Type B pancreatic cell (in vitro differentiated cells): ENCODE data around the gene HS3ST3B1. TPM values are rescaled to one million over a fixed set of nuclear protein-coding genes. Genes with fewer than 3 reads are reported as not detected.

Experiments used
- DNase-seq: peaks from one replicate; pipeline ENCODE4 v3.0.0; 2021; ENCODE audit warnings: mixed read lengths; ENCODE audit not compliant: unreplicated experiment; ENCODE audit errors: extremely low spot score
- H3K27ac Mint-ChIP-seq: 2 replicates; pipeline ENCODE4 v1.8.0; 2021; ENCODE audit warnings: mild to moderate bottlenecking, mixed read lengths
- H3K27me3 Mint-ChIP-seq: 2 replicates; pipeline ENCODE4 v1.8.0; 2021; ENCODE audit warnings: mixed read lengths
- H3K36me3 Mint-ChIP-seq: 2 replicates; pipeline ENCODE4 v1.8.0; 2021; ENCODE audit warnings: mixed read lengths
- H3K4me1 Mint-ChIP-seq: one replicate; pipeline ENCODE4 v1.8.0; 2021; ENCODE audit warnings: mixed read lengths; ENCODE audit not compliant: unreplicated experiment
- H3K4me3 Mint-ChIP-seq: 2 replicates; pipeline ENCODE4 v1.8.0; 2021; ENCODE audit warnings: mild to moderate bottlenecking, mixed read lengths
- H3K9me3 Mint-ChIP-seq: 2 replicates; pipeline ENCODE4 v1.8.0; 2021; ENCODE audit warnings: mixed read lengths
- total RNA-seq: library from RNA; stranded (reverse); gene quantifications from 2 replicates; pipeline ENCODE4 v1.2.1, GENCODE V29; 2021; ENCODE audit warnings: low replicate concordance
- TF ChIP-seq, protein P1 (sequence below): fragments of 200-600 bp; sonication (generic); conservative IDR thresholded peaks from 2 replicates; pipeline ENCODE4 v1.5.0; 2021; ENCODE audit warnings: antibody characterized with exemption, mild to moderate bottlenecking

The HS3ST3B1 gene
- total RNA-seq, 1 donor from 2014 or later: 12.9 TPM

DNA sequence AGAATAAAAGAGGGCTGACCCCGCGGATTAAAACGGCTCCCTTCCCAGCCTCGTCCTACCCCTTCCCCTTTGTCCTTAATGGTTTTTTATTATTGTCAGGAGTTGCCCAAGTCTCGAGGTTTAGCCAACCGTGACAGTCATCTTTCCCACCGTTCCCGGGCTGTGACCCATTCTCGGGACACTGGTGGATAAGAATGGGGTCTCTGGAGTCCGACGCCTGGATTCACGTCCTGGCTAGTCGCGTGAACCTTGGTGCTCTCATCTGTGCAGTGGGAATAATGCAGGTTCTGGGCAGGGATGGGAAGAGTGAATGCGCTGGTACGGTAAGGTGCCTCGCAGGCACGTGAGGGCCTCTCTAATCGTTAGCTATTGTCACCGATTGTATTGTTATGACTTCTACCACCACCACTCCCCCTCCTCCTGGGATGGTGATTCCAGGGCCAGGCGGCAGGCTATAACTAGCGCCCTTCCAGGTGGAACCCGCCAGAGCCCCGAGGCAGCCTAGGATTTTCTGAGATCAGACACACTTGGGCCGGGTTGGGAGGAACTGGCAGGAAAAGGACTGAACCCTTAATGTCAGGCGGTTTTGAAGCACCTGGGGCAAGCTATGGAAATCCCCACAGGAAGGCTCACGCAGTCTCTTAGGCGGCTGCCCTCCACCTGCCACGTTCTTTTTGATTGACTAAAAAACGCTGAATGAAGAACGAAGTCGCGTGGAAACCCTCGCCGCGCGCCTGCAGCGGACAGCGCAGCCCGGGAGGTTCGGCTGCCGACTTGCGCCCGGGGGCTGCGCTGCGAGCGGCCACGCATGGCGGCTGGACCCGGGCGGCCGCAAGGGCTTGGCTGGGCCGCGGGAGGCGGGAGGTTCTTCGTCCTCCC lies 2.7 kb downstream of the HS3ST3B1 start:
- peaks cover 49% of the 10 kb centered on the region for H3K4me1 Mint-ChIP-seq
- DNase-seq: peak; percentile 65
- no peaks in the 10 kb centered on the region for H3K9me3 Mint-ChIP-seq
- H3K27me3 Mint-ChIP-seq: peaks cover 73% of the 10 kb centered on the region
- peak overlapping the region; percentile 89 for H3K4me3 Mint-ChIP-seq
- peaks cover 3% of the 10 kb centered on the region for H3K36me3 Mint-ChIP-seq
- H3K27ac Mint-ChIP-seq: peak overlapping the region; percentile 81
- TF ChIP-seq, protein P1, sequence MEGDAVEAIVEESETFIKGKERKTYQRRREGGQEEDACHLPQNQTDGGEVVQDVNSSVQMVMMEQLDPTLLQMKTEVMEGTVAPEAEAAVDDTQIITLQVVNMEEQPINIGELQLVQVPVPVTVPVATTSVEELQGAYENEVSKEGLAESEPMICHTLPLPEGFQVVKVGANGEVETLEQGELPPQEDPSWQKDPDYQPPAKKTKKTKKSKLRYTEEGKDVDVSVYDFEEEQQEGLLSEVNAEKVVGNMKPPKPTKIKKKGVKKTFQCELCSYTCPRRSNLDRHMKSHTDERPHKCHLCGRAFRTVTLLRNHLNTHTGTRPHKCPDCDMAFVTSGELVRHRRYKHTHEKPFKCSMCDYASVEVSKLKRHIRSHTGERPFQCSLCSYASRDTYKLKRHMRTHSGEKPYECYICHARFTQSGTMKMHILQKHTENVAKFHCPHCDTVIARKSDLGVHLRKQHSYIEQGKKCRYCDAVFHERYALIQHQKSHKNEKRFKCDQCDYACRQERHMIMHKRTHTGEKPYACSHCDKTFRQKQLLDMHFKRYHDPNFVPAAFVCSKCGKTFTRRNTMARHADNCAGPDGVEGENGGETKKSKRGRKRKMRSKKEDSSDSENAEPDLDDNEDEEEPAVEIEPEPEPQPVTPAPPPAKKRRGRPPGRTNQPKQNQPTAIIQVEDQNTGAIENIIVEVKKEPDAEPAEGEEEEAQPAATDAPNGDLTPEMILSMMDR: no peak

DNA sequence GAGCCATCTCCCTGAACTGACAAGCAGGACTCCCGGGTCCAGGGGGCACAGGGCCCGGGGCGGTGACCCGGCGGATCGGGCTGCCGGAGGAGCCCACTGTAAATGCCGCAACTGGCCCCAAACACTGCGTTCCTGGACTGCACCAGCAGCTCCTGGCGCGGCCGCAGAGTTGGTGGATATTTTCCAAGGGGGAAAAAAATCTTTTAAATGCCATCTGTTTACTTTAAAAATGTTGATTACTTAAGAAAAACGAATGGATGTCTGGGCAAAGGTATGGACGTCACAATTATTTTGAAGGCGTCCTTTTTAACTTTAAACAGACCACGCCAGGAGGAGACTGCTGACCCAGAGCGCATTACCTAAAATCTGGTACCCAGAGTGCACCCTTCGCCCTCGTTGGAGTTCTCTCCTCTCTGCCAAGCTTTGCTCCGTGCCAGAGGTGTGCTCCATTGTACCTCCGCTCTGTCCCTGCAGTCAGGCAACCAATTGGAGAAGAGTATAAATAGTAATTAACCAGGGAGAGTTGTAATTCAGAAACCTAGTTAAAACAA lies 3.4 kb downstream of the HS3ST3B1 start:
- H3K27me3 Mint-ChIP-seq: peaks cover 69% of the 10 kb centered on the region
- peaks cover 3% of the 10 kb centered on the region for H3K36me3 Mint-ChIP-seq
- no peak for DNase-seq
- H3K27ac Mint-ChIP-seq: peak overlapping the region; percentile 6
- TF ChIP-seq, protein P1: no peak
- H3K4me3 Mint-ChIP-seq: peak overlapping the region; percentile 89
- H3K9me3 Mint-ChIP-seq: no peaks in the 10 kb centered on the region
- H3K4me1 Mint-ChIP-seq: peaks cover 47% of the 10 kb centered on the region

DNA sequence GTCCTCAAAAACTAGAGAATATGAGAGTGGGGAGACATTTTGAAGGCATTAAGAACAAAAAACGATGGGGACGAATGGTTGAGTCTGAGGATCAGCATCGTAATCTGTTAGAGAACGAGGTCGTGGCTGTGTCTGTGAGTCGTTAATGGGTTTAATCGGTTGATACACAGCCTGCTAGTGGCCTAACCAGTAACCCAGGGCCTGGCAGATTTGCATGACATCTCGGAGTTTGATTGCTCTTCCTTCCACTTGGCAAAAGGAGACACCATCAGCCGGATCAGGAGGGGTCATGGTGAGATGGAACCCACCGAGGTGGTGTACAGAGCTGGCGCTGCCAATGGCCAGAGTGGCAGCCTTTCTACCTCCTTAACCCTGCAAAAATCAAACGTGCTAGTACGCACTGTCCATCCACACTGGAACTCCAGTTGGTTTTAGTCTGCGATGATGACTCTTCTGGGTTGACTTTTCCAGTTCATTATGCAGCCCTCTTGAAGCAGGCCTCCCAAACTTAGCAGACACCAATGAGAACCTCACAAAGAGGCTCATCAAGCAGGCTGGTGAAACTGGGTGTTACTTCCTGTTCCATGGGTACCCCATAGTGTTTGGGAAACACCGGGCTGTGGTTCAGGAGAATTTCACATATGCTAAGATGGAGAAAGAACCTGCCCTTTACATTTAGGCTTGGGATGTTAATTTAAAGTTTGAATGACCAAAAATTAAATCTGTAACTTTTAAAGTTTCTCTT lies 4.1 kb downstream of the HS3ST3B1 start:
- peak overlapping the region; percentile 89 for H3K4me3 Mint-ChIP-seq
- H3K4me1 Mint-ChIP-seq: peaks cover 46% of the 10 kb centered on the region
- no peaks in the 10 kb centered on the region for H3K9me3 Mint-ChIP-seq
- peak overlapping the region; percentile 6 for H3K27ac Mint-ChIP-seq
- H3K36me3 Mint-ChIP-seq: peaks cover 3% of the 10 kb centered on the region
- peaks cover 64% of the 10 kb centered on the region for H3K27me3 Mint-ChIP-seq
- TF ChIP-seq, protein P1: no peak
- DNase-seq: no peak

DNA sequence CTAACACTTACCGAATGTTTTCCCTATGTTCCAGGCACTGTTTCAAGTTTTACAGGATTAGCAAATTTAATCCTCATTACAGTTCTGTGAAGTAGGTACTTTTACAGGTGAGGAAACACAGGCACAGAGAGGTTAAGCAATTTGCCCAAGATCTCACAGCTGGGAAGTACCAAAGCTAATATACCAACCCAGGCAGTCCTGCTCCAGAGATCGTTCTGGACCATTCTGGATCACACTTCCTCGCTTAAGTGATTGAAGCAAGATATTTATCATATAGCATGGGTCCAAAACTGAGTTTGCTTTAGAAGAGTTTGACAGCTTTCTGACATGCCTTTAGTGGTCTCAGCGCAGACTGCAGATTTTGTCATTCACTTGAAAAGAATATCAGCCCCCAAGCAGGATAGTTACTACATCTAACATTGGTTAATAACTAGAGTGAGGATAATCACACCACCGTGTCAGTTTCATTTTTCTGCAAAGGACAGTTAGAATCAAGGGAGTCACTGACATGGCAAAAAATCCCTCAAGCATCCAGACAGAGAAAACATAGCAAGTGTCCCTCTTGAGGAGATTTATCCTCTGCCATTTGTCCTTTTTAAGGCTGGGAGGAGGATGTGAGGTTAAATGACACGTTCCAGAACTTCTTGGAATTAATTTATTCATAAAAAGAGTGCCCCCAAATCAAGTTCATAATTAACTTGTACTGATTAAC lies 5.1 kb downstream of the HS3ST3B1 start:
- no peaks in the 10 kb centered on the region for H3K9me3 Mint-ChIP-seq
- no peak for DNase-seq
- H3K27ac Mint-ChIP-seq: no peak overlapping the region
- peaks cover 4% of the 10 kb centered on the region for H3K36me3 Mint-ChIP-seq
- H3K4me3 Mint-ChIP-seq: no peak overlapping the region
- peaks cover 62% of the 10 kb centered on the region for H3K27me3 Mint-ChIP-seq
- peaks cover 46% of the 10 kb centered on the region for H3K4me1 Mint-ChIP-seq
- TF ChIP-seq, protein P1: peak; percentile 19

DNA sequence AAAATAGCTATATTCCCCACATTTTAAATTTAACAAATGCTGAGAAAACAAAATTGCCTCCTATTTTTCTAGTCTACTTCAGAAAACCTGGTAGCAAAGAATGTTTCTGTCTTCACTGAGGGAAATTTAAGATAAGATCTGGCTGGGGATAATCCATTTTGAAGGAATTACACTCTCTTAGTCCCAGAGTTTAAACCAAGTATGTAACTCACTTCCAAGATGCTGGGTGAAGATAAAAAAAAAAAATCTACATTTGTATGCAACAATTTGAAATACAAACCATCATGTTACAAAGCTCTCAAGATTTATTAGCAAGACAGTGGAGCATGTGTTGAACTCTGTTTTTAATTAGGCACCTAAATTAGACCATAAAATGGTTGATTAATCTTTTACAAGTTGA lies 5.7 kb downstream of the HS3ST3B1 start:
- H3K4me3 Mint-ChIP-seq: no peak overlapping the region
- TF ChIP-seq, protein P1: no peak
- no peak for DNase-seq
- H3K4me1 Mint-ChIP-seq: peaks cover 46% of the 10 kb centered on the region
- H3K9me3 Mint-ChIP-seq: no peaks in the 10 kb centered on the region
- peaks cover 4% of the 10 kb centered on the region for H3K36me3 Mint-ChIP-seq
- peaks cover 62% of the 10 kb centered on the region for H3K27me3 Mint-ChIP-seq
- H3K27ac Mint-ChIP-seq: no peak overlapping the region
